Colonic mucosa (tissue), 4 donors: ENCODE results near the gene SEMG1. TPM values are rescaled to one million over a fixed set of nuclear protein-coding genes. Genes with fewer than 3 reads are reported as not detected.

Source experiments
- DNase-seq: peaks from one replicate; pipeline ENCODE4 v3.0.0-alpha.2; 2020
- H3K27ac ChIP-seq: fragments of 200-600 bp; one replicate; pipeline ENCODE4 v1.8.0; 2021
- H3K27me3 ChIP-seq: fragments of 200-600 bp; one replicate; pipeline ENCODE4 v1.8.0; 2021
- H3K36me3 ChIP-seq: fragments of 200-600 bp; one replicate; pipeline ENCODE4 v1.8.0; 2021
- H3K4me1 ChIP-seq: fragments of 200-600 bp; one replicate; pipeline ENCODE4 v1.8.0; 2021; ENCODE audit warnings: mild to moderate bottlenecking
- H3K4me3 ChIP-seq: fragments of 200-600 bp; one replicate; pipeline ENCODE4 v1.8.0; 2021
- H3K9ac ChIP-seq, 2 donors: one replicate each; pipeline ENCODE4 v1.7.0; 2013; ENCODE audit warnings: control low read depth in 2 of 2, low read depth in 2 of 2, low read length in 2 of 2
- H3K9me3 ChIP-seq: fragments of 200-600 bp; one replicate; pipeline ENCODE4 v1.8.0; 2021
- intact Hi-C: fragments of 100-400 bp; cut with DNase I; formaldehyde crosslinking; loops from one replicate; pipeline ENCODE4 v1.14.1; 2022
- total RNA-seq, 2 donors: library from RNA; stranded (reverse); fragmentation: NEBNext Ultra II Directional in 1 of 2; extraction: Animal tissue kit (Norgen Biotek cat#: 25700) in 1 of 2; gene quantifications; one replicate each; pipeline ENCODE4 v1.2.1, GENCODE V29; 2021
- TF ChIP-seq, protein P1 (sequence below): fragments of 200-600 bp; IDR thresholded peaks from one replicate; pipeline ENCODE4 v1.8.0; 2022; ENCODE audit warnings: antibody characterized with exemption, mild to moderate bottlenecking
- donor health status: healthy.
- donor health status: DM: no; HTN: no; CAD: no.
- donor health status: DM: no; HTN: no; CAD: no.

SEMG1 gene
- total RNA-seq, 2 donors from 2014 or later: 0.42 to 1.0 TPM

DNA sequence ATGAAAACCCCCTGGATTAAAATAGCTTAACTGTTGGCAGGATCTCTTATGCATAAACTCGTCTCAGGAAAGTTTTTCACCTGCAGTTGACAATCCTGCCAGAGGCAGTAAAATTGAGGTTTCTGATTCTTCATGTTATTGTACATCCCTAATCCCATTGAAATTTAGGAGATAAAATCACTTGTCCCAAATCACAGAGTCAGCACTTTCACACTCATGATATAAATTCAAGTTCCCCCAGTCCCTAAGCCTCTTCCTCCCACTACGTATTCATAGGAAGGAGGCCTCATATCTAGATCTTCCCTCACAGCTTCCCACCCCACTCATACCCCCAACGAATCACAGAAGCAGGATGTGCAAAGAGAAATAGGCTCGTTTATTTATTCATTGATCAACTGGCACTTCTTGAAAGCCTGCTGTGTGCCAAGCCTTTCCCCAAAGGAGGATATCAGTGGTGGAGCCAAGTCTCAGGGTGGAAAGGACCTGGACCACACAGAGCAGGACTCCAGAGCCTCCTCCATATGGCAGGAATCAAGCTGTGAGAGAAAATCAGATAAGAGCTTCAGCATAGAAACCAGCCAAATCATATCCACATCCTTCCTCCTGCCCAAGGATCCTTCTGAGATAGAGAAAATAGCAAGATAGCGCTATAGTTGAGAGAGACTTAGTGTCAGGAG, 45.2 kb downstream of the SEMG1 start:
- Histone ChIP-seq H3K4me1 (peaks cover 6% of the 10 kb centered on the region), H3K27me3 (no peaks in the 10 kb centered on the region), H3K27ac (no peak overlapping the region), H3K36me3 (no peaks in the 10 kb centered on the region), H3K9me3 (no peaks in the 10 kb centered on the region), H3K9ac (no peak overlapping the region), H3K4me3 (no peak overlapping the region)
- DNase-seq: no peak
- TF ChIP-seq, protein P1, sequence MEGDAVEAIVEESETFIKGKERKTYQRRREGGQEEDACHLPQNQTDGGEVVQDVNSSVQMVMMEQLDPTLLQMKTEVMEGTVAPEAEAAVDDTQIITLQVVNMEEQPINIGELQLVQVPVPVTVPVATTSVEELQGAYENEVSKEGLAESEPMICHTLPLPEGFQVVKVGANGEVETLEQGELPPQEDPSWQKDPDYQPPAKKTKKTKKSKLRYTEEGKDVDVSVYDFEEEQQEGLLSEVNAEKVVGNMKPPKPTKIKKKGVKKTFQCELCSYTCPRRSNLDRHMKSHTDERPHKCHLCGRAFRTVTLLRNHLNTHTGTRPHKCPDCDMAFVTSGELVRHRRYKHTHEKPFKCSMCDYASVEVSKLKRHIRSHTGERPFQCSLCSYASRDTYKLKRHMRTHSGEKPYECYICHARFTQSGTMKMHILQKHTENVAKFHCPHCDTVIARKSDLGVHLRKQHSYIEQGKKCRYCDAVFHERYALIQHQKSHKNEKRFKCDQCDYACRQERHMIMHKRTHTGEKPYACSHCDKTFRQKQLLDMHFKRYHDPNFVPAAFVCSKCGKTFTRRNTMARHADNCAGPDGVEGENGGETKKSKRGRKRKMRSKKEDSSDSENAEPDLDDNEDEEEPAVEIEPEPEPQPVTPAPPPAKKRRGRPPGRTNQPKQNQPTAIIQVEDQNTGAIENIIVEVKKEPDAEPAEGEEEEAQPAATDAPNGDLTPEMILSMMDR: no peak
- intact Hi-C loops: no loop called here

DNA sequence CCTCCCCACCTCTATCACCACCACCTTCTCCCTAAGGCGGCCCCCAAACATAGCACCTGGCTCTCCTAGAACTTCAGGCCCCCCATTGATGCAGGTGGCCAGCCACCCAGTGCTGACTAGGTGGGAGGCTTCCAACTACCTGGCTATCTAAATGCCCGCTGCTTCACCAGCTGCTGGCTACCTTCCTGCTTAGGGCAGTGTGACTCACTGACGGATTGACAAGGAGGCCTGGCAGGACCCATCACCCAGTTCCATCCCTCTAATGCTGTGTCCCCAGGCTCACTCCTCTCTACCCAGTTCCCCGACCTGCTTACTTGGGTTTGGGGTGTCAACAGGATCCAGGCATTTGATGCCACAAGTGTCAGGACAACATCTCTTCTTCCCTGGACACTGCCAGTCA, 46.4 kb downstream of the SEMG1 start:
- TF ChIP-seq, protein P1: no peak
- Histone ChIP-seq H3K4me1 (peaks cover 6% of the 10 kb centered on the region), H3K4me3 (no peak overlapping the region), H3K36me3 (no peaks in the 10 kb centered on the region), H3K27ac (no peak overlapping the region), H3K9me3 (no peaks in the 10 kb centered on the region), H3K27me3 (no peaks in the 10 kb centered on the region), H3K9ac (no peak overlapping the region)
- no peak for DNase-seq
- intact Hi-C loops: no loop called here

DNA sequence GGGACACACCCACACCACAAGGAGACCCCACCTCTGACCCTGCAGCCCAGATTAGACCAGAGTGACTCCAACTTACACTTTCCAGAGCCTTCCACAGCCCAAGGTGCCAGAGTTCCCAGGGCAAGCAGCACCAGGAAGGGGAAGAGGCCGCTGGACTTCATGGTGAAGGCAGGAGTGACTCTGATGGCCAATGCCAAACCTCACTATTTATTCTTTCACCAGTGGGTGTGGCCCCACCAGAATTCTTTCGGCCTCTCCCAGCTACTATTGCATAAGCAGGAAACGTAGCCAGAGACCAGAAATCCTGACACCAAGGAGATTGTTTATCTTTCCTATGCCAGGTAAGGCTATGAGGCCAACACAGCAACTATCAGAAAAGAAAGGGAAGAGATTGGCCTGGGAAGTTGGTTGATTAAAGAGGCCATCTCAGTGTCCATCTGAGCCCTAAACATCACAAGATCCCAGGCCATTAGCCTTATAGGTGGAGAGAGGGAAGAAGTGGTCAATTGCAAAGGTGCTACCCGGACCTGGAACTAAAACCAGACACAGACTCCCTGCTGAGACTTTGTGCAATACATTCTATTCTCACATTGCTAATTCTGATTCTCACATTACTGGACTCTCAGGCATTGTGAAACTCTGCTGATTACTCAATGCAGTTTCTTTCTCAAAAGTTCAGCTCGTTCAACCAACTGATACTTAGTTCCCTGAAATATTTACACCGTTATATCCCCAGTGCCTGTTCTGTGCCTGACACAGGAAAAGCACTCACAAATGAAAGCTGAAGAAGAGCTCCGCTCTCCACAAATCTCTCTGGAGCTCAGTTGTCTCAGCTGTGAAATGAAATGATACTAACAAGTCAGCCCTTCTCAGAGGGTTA, 47.8 kb downstream of the SEMG1 start, which contains the start of gene SLPI:
Gene SLPI (minus strand): TSS at position 182 of the 880 bp plus-strand sequence. CDS start 21 bp downstream, at position 161.
- H3K9ac ChIP-seq: peak within 1 kb of the TSS in 1 of 2 donors; percentile 48
- TF ChIP-seq, protein P1: no peak
- H3K4me1 ChIP-seq: peaks cover 6% of the 10 kb centered on the region
- peak; percentile 80 for DNase-seq
- H3K9me3 ChIP-seq: no peaks in the 10 kb centered on the region
- no peaks in the 10 kb centered on the region for H3K27me3 ChIP-seq
- peak within 1 kb of the TSS; percentile 59 for H3K27ac ChIP-seq
- no peaks in the 10 kb centered on the region for H3K36me3 ChIP-seq
- intact Hi-C loops: no loop called here
- H3K4me3 ChIP-seq: no peak within 1 kb of the TSS

DNA sequence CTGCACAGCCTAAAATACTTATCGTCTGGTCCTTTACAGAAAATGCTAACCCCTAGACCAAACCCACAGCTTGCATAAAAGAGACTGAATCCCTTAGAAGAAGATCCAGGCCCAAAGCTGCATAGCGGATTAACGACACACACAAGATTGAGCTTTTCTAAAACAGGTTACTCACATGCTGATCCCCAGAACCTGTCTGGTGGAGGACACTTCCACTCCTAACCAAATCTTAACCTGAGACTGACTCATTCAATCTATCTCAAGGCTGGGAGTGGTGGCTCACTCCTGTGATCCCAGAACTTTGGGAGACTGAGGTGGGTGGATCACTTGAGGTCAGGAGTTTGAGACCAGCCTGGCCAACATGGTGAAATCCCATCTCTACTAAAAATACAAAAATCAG, 50.3 kb downstream of the SEMG1 start:
- peaks cover 6% of the 10 kb centered on the region for H3K4me1 ChIP-seq
- H3K27me3 ChIP-seq: no peaks in the 10 kb centered on the region
- H3K27ac ChIP-seq: no peak overlapping the region

DNA sequence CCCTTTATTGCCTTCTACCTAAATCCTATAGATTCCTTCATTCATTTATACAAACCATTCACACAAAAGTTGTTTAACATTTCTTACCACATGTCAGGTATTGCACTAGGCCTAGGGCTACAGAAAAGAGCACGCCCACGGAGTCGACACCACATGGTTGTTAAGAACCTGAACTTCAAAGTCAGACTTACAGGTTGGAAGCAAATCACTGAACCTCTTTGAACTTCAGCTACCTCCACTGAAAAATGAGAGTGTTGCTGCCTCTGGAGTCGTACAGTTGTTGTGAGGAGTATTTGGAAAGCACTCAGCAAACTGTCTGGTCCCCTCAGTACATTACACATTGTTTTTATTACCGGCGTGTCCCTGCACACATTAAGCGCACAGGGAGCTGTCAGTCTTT, 50.9 kb downstream of the SEMG1 start:
- Histone ChIP-seq H3K9me3 (no peaks in the 10 kb centered on the region), H3K27me3 (no peaks in the 10 kb centered on the region), H3K4me1 (peaks cover 6% of the 10 kb centered on the region), H3K4me3 (no peak overlapping the region), H3K27ac (no peak overlapping the region), H3K9ac (no peak overlapping the region), H3K36me3 (no peaks in the 10 kb centered on the region)
- intact Hi-C loops: no loop called here
- DNase-seq: no peak
- TF ChIP-seq, protein P1: no peak

More for the DNA sequence above, 50.3 kb downstream of the SEMG1 start:
- Histone ChIP-seq H3K9me3 (no peaks in the 10 kb centered on the region), H3K4me3 (no peak overlapping the region), H3K9ac (no peak overlapping the region), H3K36me3 (no peaks in the 10 kb centered on the region)
- TF ChIP-seq, protein P1: no peak
- intact Hi-C loops: no loop called here
- no peak for DNase-seq
